ENCODE measurements around the gene TGFBR3L. TPM values are rescaled to one million over a fixed set of nuclear protein-coding genes. Genes with fewer than 3 reads are reported as not detected.

Gene TGFBR3L
- total RNA-seq, 1 donor from 2014 or later, result 1.2 TPM

DNA sequence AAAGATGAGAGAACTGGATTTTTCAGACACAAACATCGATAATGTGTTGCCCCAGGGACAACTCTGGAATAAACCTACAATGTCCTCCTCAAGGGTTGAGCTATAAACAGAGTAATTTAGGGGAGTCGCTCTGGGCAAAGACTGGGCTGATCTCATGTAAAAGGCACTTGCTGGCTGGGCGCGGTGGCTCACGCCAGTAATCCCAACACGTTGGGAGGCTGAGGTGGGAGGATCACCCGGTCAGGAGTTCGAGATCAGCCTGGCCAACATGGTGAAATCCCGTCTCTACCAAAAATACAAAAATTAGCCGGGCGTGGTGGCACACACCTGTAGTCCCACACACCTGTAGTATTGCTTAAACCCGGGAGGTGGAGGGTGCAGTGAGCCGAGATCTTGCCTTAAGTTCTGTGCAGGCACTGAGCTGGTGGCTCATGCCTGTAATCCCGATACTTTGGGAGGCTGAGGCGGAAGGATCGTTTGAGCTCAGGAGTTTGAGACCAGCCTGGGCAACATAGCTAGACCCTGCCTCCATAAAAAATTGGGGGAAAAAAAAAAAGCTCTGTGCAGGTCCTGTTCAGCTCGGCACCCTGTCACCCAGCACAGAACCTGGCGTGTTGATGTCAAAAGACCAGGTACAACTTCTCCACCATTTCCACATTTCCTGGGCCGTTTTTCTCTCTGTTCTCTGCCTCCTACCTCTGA is 27.4 kb downstream of the TGFBR3L start:
- Mint-ChIP-seq H3K9me3 (no peaks in the 10 kb centered on the region), H3K4me3 (peak overlapping the region; percentile 90), H3K4me1 (peaks cover 8% of the 10 kb centered on the region), H3K27me3 (ENCODE audit: low read depth) (no peaks in the 10 kb centered on the region), H3K36me3 (peaks cover 14% of the 10 kb centered on the region), H3K27ac (peak overlapping the region; percentile 98)
- no peak for DNase-seq (ENCODE audit: low spot score in 2 of 2, unreplicated experiment in 2 of 2)
- TF ChIP-seq, protein P1, sequence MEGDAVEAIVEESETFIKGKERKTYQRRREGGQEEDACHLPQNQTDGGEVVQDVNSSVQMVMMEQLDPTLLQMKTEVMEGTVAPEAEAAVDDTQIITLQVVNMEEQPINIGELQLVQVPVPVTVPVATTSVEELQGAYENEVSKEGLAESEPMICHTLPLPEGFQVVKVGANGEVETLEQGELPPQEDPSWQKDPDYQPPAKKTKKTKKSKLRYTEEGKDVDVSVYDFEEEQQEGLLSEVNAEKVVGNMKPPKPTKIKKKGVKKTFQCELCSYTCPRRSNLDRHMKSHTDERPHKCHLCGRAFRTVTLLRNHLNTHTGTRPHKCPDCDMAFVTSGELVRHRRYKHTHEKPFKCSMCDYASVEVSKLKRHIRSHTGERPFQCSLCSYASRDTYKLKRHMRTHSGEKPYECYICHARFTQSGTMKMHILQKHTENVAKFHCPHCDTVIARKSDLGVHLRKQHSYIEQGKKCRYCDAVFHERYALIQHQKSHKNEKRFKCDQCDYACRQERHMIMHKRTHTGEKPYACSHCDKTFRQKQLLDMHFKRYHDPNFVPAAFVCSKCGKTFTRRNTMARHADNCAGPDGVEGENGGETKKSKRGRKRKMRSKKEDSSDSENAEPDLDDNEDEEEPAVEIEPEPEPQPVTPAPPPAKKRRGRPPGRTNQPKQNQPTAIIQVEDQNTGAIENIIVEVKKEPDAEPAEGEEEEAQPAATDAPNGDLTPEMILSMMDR (IDR thresholded peaks at IDR 0.05; ENCODE audit: unreplicated experiment), result no peak

DNA sequence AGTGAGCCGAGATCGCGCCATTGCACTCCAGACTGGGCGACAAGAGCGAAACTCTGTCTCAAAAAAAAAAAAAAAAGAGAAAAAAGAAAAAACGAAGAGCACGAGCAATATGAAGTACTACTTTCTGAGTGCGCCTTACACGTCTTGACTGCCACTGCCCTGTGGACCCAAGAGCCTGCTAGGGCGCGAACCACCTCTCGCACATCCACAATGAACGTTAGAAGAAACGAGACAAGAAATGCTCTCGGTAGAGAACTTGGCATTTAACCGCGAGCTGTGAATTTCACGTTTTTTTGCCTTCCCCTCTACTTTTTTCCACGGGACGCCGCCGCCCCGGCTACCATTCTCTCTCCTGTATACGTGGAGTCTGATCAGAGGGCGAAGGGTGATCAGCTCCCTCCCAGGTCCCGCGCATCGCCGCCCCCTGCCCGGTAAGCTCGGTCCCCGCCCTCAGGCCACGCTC is 28.4 kb downstream of the TGFBR3L start:
- TF ChIP-seq, protein P1 (IDR thresholded peaks at IDR 0.05; ENCODE audit: unreplicated experiment), result no peak
- H3K36me3 Mint-ChIP-seq, result peaks cover 14% of the 10 kb centered on the region
- H3K9me3 Mint-ChIP-seq, result no peaks in the 10 kb centered on the region
- no peak for DNase-seq (ENCODE audit: low spot score in 2 of 2, unreplicated experiment in 2 of 2)
- peaks cover 8% of the 10 kb centered on the region for H3K4me1 Mint-ChIP-seq
- H3K4me3 Mint-ChIP-seq, result peak overlapping the region; percentile 90
- peak overlapping the region; percentile 98 for H3K27ac Mint-ChIP-seq
- no peaks in the 10 kb centered on the region for H3K27me3 Mint-ChIP-seq (ENCODE audit: low read depth)

DNA sequence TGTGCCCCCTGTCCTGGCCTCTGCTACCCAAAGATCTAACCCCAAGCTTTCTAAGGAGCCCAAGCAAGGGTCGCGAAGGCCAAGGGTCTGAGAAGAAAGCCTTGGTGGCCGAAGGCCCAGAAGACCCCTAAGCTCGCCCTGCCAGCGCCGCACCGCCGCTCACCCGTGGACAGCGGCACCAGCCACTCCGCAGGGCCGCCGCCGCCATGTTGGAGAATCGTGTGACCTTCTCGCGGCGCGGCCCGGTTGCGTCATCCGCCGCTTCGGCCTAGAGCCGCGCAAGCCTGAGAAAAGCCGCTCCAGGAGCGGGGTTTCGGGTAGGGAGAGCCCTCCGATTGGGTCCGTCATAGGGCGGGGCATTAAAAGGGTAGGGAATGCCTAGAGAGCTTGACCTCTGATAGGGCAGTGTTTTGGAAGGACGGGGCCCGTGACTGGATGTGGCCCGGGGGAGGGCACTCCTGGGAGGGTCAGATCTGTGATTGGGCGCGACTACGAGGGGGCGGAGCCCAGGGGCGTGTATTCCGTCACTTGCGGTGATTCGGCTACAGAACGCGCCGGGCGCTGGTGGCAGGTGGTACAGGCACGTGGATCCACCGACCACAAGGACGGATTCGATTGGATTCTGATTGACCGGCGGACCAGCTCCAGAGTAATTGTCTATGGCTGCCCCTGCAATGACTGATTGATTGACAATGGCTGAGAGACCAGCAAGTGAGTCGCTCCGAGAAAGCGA is 29.0 kb downstream of the TGFBR3L start, which contains the start of gene TIMM44:
Gene TIMM44 (minus strand): TSS at position 223 of the 733 bp plus-strand sequence. CDS start 15 bp downstream, at position 208.
- H3K27me3 Mint-ChIP-seq (ENCODE audit: low read depth), result no peaks in the 10 kb centered on the region
- peak; percentile 91 to 97 for DNase-seq (ENCODE audit: low spot score in 2 of 2, unreplicated experiment in 2 of 2)
- H3K27ac Mint-ChIP-seq, result peak within 1 kb of the TSS; percentile 98
- H3K4me1 Mint-ChIP-seq, result peaks cover 8% of the 10 kb centered on the region
- peaks cover 14% of the 10 kb centered on the region for H3K36me3 Mint-ChIP-seq
- TF ChIP-seq, protein P1 (IDR thresholded peaks at IDR 0.05; ENCODE audit: unreplicated experiment), result no peak
- H3K4me3 Mint-ChIP-seq, result peak within 1 kb of the TSS; percentile 90
- no peaks in the 10 kb centered on the region for H3K9me3 Mint-ChIP-seq

DNA sequence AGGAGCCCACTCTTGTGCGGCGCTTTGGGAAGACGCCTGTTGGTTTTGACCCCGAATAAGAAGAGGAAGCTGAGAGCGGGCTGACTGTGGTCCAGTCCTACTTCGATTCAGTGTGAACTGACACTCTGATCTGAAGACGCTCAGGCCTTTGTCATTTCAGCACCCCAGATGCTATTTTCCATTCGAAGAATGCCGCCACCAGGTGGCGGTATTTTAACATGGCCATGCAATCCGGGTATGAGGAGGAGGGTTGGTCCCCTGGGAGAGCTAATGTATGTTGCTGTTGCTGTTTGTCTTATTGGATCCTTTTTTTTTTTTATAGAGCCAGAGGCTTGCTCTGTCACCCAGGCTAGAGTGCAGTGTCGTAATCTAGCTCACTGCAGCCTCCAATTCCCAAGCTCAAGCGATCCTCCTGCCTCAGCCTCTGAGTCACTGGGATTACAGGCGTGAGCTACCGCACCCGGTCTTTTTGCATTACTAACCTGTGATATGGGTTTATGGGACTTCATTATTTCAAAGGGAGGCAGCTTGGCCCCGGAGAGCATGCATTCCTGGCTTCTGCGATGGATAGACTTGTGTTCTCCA is 29.6 kb downstream of the TGFBR3L start:
- H3K4me1 Mint-ChIP-seq, result peaks cover 8% of the 10 kb centered on the region
- H3K4me3 Mint-ChIP-seq, result peak overlapping the region; percentile 90
- H3K9me3 Mint-ChIP-seq, result no peaks in the 10 kb centered on the region
- H3K36me3 Mint-ChIP-seq, result peaks cover 10% of the 10 kb centered on the region
- peak overlapping the region; percentile 98 for H3K27ac Mint-ChIP-seq
- DNase-seq (ENCODE audit: low spot score in 2 of 2, unreplicated experiment in 2 of 2), result peak in 1 of 2 experiments; percentile 88
- no peaks in the 10 kb centered on the region for H3K27me3 Mint-ChIP-seq (ENCODE audit: low read depth)
- TF ChIP-seq, protein P1 (IDR thresholded peaks at IDR 0.05; ENCODE audit: unreplicated experiment), result peak; percentile 96

DNA sequence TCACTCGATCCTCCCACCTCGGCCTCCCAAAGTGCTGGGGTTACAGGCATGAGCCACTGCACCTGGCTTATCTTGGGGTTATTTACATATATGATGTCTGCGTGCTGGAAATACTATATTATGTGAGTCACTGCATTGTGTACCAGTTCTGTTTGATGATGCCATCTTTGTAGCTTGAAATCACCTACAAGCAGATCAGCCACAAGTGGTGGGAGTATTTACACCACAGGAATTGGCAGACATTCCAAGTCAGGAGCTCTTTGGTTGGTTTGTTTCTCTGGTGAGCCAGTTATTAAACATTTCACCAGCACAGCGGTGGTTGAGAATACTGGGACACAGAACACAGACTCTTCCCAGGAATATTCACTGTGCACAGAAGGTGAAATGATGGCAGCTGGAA is 33.3 kb downstream of the TGFBR3L start:
- no peaks in the 10 kb centered on the region for H3K9me3 Mint-ChIP-seq
- TF ChIP-seq, protein P1 (IDR thresholded peaks at IDR 0.05; ENCODE audit: unreplicated experiment), result no peak
- no peak for DNase-seq (ENCODE audit: low spot score in 2 of 2, unreplicated experiment in 2 of 2)
- H3K27me3 Mint-ChIP-seq (ENCODE audit: low read depth), result no peaks in the 10 kb centered on the region
- H3K4me1 Mint-ChIP-seq, result peaks cover 6% of the 10 kb centered on the region
- no peak overlapping the region for H3K4me3 Mint-ChIP-seq
- peaks cover 1% of the 10 kb centered on the region for H3K36me3 Mint-ChIP-seq
- H3K27ac Mint-ChIP-seq, result no peak overlapping the region

All from mesothelial cell of epicardium (in vitro differentiated cells).